Epidermal melanocyte (primary cell): Measurements from ENCODE around the gene OR2T33.
"Not testable (repeated sequence)": the region's sequence is repeated elsewhere in the genome, so short reads cannot be mapped to it uniquely, and the experiment has no call there.

Source experiments
- DNase-seq: peaks from one replicate; pipeline ENCODE4 v3.0.0; 2011; ENCODE audit warnings: low spot score; ENCODE audit not compliant: insufficient read length

The OR2T33 gene

GRCh38 chr1:248277876-248278275 is at the start of gene OR2T33:
TSS of gene OR2T33 (minus strand) at chr1:248277976. CDS start at chr1:248273814, 4,162 bp downstream.
- DNase-seq: no peak

- DNase-seq: no peak
Observed at GRCh38 chr1:248324468-248324867, 46.7 kb upstream of the OR2T33 start, which contains the start of gene OR2M7. TSS of gene OR2M7 (minus strand) at chr1:248324568. CDS start at chr1:248324568, 0 bp downstream.

DNA sequence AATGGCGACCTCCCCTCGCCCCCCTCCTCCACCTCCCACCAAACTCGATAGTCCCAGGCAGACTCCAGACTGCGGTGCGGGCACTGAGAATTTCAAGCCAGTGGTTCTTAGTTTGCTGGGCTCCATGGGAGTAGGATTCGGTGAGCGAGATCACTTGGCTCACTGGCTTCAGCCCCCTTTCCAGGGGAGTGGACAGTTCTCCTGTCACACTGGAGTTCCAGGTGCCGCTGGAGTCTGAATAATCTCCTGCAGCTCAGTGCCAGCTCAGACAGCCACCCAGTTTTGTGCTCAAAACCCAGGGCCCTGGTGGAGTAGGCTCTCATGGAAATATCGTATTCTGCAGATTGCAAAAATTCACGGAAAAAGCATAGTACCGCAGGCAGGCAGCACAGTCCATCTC is 39.0 kb upstream of the OR2T33 start:
- DNase-seq: no peak

DNA sequence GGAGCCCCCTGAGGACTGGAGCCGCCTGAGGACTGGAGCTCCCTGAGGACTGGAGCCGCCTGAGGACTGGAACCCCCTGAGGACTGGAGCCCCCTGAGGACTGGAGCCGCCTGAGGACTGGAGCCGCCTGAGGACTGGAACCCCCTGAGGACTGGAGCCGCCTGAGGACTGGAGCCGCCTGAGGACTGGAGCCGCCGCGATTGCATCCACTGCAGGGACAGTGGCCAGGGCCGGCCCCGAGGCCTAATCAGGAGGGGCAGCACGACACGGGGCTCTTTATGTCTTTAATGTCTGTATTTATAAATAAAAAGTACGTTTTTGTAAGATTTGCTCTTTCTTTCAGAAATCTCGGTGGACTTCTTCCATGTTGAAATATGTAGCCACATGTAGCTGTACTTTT is 29.0 kb upstream of the OR2T33 start:
- not testable (repeated sequence) for DNase-seq

DNA sequence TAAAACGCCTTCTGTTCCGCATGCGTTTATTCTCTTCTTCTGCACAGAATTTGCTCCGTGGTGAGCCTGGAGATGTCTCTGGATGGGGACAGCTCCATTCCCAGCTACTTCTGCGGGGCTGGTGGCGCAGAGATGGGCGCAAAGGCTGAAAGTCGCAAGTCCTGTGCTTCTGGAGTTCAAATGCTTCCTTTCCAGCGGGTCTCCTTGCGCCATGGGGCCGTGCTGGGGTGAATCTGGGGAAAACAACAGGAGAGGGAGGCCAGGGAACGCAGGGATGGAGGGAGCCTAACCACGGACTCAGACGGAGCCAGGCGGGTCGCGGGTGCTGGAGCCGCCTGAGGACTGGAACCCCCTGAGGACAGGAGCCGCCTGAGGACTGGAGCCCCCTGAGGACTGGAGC is 28.3 kb upstream of the OR2T33 start:
- no peak for DNase-seq

- DNase-seq: not testable (repeated sequence)
Observed at GRCh38 chr1:248305672-248306071, 27.9 kb upstream of the OR2T33 start.

GRCh38 chr1:248303324-248303723 is 25.5 kb upstream of the OR2T33 start, which contains the start of gene OR2T12:
TSS of gene OR2T12 (minus strand) at chr1:248303424. CDS start at chr1:248295578, 7,846 bp downstream.
- no peak for DNase-seq

DNA sequence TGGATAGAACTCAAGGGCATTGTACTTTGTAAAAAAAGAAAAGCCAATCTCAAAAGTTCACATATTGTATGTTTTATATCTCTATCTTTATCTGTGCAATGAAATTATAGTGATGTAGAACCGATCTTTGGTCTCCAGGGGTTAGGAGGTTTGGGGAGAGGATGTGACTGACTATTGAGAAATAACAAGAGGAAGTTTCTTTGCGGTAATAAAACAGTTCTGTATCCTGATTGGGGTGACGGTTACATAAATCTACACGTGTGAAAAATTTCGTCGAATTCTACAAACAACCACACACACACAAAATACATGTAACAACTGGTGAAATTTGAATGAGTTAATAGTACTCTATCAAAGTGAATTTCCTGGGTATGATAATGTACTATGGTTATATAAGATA is 10.6 kb upstream of the OR2T33 start:
- no peak for DNase-seq

DNA sequence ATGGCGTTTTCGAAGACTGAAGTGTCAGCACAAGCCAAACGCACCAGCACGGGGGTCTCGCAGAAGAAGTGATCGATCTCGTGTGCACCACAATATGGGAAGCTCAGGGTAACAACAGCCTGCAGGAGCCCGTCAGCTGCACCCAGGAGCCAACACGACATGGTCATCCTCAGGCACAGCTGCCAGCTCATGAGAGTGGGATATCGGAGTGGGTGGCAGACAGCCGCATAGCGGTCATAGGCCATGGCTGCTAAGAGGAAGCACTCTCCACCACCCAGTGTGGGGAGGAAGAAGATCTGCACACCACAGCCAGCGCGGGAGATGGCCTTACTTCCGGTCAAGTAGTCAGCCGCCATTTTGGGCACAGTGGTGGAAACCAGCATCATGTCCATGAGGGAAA is 4.6 kb downstream of the OR2T33 start:
- not testable (repeated sequence) for DNase-seq

DNA sequence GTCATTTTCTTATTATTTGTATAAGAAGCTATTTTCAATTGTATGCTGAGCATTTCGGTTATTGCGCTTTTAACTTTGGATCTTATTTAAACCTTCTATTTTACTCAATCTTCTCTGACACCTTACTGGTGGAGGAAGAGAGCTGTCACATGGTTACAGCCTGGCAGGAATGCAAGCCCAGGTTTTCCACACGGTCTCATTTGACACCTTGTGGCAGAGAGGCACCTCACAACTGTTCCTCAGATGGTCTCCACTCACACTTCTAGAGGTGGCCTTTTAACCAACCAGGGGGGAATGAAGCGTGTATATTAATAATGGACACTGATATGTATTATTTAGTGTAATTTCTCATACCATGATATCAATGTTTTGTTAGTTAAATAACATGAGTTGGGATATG is 9.6 kb downstream of the OR2T33 start:
- DNase-seq: no peak

- not testable (repeated sequence) for DNase-seq
Observed at GRCh38 chr1:248259309-248259708, 18.5 kb downstream of the OR2T33 start.

DNA sequence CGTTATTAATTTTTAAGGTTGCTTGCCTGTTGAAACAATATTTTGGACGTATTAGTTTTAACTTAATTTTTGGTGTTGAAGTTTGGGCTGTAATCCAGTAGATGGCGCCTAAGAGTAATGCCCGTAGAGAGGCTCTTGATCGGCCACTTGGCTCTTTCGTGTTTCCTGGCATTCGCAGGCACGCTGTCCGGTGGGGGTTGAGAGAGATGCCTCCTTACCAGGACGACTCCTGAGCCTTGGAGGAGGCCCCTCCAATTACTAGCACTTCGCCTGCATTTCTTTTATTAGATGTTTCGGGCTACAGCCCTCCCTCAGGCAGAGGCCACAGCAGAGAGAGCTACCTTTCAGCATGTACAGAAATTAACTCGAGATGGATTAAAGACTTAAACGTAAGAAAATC is 34.6 kb downstream of the OR2T33 start:
- peak; percentile 24 for DNase-seq

DNA sequence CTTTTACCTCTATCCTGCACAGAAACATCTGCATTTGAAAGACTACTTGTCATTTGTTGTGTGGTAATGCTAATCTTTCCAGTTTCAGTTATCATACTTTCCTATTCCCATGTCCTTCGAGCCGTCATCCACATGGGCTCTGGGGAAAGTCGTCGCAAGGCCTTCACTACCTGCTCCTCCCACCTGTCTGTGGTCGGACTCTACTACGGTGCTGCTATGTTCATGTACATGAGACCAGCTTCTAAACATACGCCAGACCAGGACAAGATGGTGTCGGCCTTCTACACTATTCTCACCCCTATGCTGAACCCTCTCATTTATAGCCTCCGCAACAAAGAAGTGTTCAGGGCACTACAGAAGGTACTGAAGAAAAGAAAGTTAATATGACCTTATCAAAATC is 38.3 kb downstream of the OR2T33 start:
- DNase-seq: no peak

DNA sequence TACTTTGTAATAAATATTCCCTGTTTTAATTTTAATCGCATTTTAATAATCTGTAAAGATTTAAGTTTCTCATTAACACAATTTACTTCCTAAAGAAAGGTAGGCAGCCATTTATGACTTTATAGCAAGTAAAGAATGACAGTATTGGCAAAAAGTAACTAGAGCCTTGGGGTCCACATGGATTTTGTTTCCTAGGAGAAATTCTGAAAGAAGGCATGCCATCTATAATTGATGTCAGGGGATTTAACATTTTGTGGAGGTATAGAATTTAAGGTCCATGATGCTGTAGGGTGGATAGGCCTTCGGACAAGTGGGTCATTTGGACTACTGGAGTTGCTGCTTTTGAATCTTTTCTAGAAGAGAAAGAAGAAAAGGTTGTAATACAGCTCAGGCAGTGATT is 46.7 kb downstream of the OR2T33 start, which contains the start of gene OR2M4:
OR2M4 (plus strand) TSS at position 301 of the 400 bp plus-strand sequence. CDS start 7,512 bp downstream, outside the sequence.
- no peak for DNase-seq

GRCh38 chr1:248229360-248229908 is 48.3 kb downstream of the OR2T33 start:
- DNase-seq: no peak

GRCh38 chr1:248225537-248225936 is 52.2 kb downstream of the OR2T33 start:
- DNase-seq: no peak
